ENCODE results near the gene BBLN.
A peak's percentile ranks its signal among the peaks of the same experiment; 100 is the strongest.

The BBLN gene

GRCh38 chr9:128148509-128149000, 11.5 kb upstream of the BBLN start:
- no peak for TF ChIP-seq CTCF (IDR thresholded peaks at IDR 0.05)
- Histone ChIP-seq H3K4me3 (ENCODE audit: low read depth in 1 of 2, low read length in 1 of 2) (peak overlapping the region; percentile 11 to 46), H3K36me3 (no peaks in the 10 kb centered on the region), H3K4me1 (ENCODE audit: control insufficient read depth in 1 of 2, insufficient read depth in 1 of 2, low read depth in 1 of 2, low read length in 1 of 2) (peaks cover 97 to 100% of the 10 kb centered on the region in 2 experiments), H3K27ac (peak overlapping the region; percentile 82), H3K27me3 (no peaks in the 10 kb centered on the region), H3K9me3 (no peaks in the 10 kb centered on the region)

- no peaks in the 10 kb centered on the region for H3K27me3 ChIP-seq
- no peaks in the 10 kb centered on the region for H3K9me3 ChIP-seq
- H3K36me3 ChIP-seq, result no peaks in the 10 kb centered on the region
- H3K27ac ChIP-seq, result peak within 1 kb of the TSS; percentile 82
- peaks cover 91 to 96% of the 10 kb centered on the region in 2 experiments for H3K4me1 ChIP-seq (ENCODE audit: control insufficient read depth in 1 of 2, insufficient read depth in 1 of 2, low read depth in 1 of 2, low read length in 1 of 2)
- TF ChIP-seq CTCF (IDR thresholded peaks at IDR 0.05), result no peak
- peak within 1 kb of the TSS; percentile 11 to 46 for H3K4me3 ChIP-seq (ENCODE audit: low read depth in 1 of 2, low read length in 1 of 2)
Observed at GRCh38 chr9:128149001-128149701, 10.9 kb upstream of the BBLN start, which contains the start of gene LCN2. TSS of gene LCN2 (plus strand) at chr9:128149453. CDS start at chr9:128149526, 73 bp downstream.

GRCh38 chr9:128149951-128150593, 10.0 kb upstream of the BBLN start:
- no peaks in the 10 kb centered on the region for H3K27me3 ChIP-seq
- no peaks in the 10 kb centered on the region for H3K9me3 ChIP-seq
- TF ChIP-seq CTCF (IDR thresholded peaks at IDR 0.05), result no peak
- H3K36me3 ChIP-seq, result no peaks in the 10 kb centered on the region
- peaks cover 82 to 87% of the 10 kb centered on the region in 2 experiments for H3K4me1 ChIP-seq (ENCODE audit: control insufficient read depth in 1 of 2, insufficient read depth in 1 of 2, low read depth in 1 of 2, low read length in 1 of 2)
- peak overlapping the region; percentile 11 to 46 for H3K4me3 ChIP-seq (ENCODE audit: low read depth in 1 of 2, low read length in 1 of 2)
- H3K27ac ChIP-seq, result peak overlapping the region; percentile 82

GRCh38 chr9:128150594-128151308, 9.3 kb upstream of the BBLN start:
- peak overlapping the region; percentile 11 to 46 for H3K4me3 ChIP-seq (ENCODE audit: low read depth in 1 of 2, low read length in 1 of 2)
- no peaks in the 10 kb centered on the region for H3K36me3 ChIP-seq
- H3K9me3 ChIP-seq, result no peaks in the 10 kb centered on the region
- peak overlapping the region; percentile 82 for H3K27ac ChIP-seq
- peaks cover 75 to 80% of the 10 kb centered on the region in 2 experiments for H3K4me1 ChIP-seq (ENCODE audit: control insufficient read depth in 1 of 2, insufficient read depth in 1 of 2, low read depth in 1 of 2, low read length in 1 of 2)
- TF ChIP-seq CTCF (IDR thresholded peaks at IDR 0.05), result peak; percentile 15
- no peaks in the 10 kb centered on the region for H3K27me3 ChIP-seq

- no peak for TF ChIP-seq CTCF (IDR thresholded peaks at IDR 0.05)
- Histone ChIP-seq H3K4me1 (ENCODE audit: control insufficient read depth in 1 of 2, insufficient read depth in 1 of 2, low read depth in 1 of 2, low read length in 1 of 2) (peaks cover 67 to 72% of the 10 kb centered on the region in 2 experiments), H3K27ac (peak overlapping the region; percentile 82), H3K4me3 (ENCODE audit: low read depth in 1 of 2, low read length in 1 of 2) (peak overlapping the region in 1 of 2 experiments; percentile 11), H3K27me3 (no peaks in the 10 kb centered on the region), H3K36me3 (no peaks in the 10 kb centered on the region), H3K9me3 (no peaks in the 10 kb centered on the region)
Observed at GRCh38 chr9:128151309-128152132, 8.5 kb upstream of the BBLN start.

Data from neutrophil (primary cell).